GM23338 (cell line): Measurements from ENCODE around the gene PCSK2. TPM values are rescaled to one million over a fixed set of nuclear protein-coding genes. Genes with fewer than 3 reads are reported as not detected.

Experiments used
- ATAC-seq: fragments of 200-7000 bp; cut with Tn5 transposase; 3 replicates; pipeline ENCODE4 v1.9.1; 2020
- DNase-seq: peaks from one replicate; pipeline ENCODE4 v3.0.0-alpha.2; 2015; ENCODE audit warnings: low spot score
- H2AFZ ChIP-seq: fragments of 200-600 bp; sonication (generic); 2 replicates; pipeline ENCODE4 v1.8.0; 2016; ENCODE audit warnings: antibody characterized with exemption, mild to moderate bottlenecking, moderate library complexity
- H3F3A ChIP-seq: fragments of 200-600 bp; sonication (generic); replicated peaks from 2 replicates; pipeline ENCODE4 v1.8.0; 2017; ENCODE audit warnings: antibody characterized with exemption, mixed run types, low read depth
- H3K27ac ChIP-seq: fragments of 200-600 bp; sonication (generic); 2 replicates; pipeline ENCODE4 v1.6.1; 2016; ENCODE audit warnings: low read depth
- H3K27me3 ChIP-seq: fragments of 200-600 bp; sonication (generic); 2 replicates; pipeline ENCODE4 v1.8.0; 2016; ENCODE audit warnings: mild to moderate bottlenecking, mixed run types, moderate library complexity; ENCODE audit not compliant: insufficient read depth
- H3K36me3 ChIP-seq: fragments of 200-600 bp; sonication (generic); 2 replicates; pipeline ENCODE4 v1.8.0; 2016; ENCODE audit warnings: mild to moderate bottlenecking; ENCODE audit not compliant: insufficient read depth
- H3K4me1 ChIP-seq: fragments of 200-600 bp; sonication (generic); 2 replicates; pipeline ENCODE4 v1.8.0; 2016; ENCODE audit warnings: mild to moderate bottlenecking, moderate library complexity; ENCODE audit not compliant: insufficient read depth
- H3K4me2 ChIP-seq: fragments of 200-600 bp; sonication (generic); 2 replicates; pipeline ENCODE4 v1.7.1; 2017; ENCODE audit warnings: mixed run types
- H3K4me3 ChIP-seq: fragments of 200-600 bp; sonication (generic); 2 replicates; pipeline ENCODE4 v1.6.1; 2016; ENCODE audit warnings: mixed run types
- H3K79me2 ChIP-seq: fragments of 200-600 bp; sonication (generic); replicated peaks from 2 replicates; pipeline ENCODE4 v1.8.0; 2017; ENCODE audit warnings: mild to moderate bottlenecking; ENCODE audit not compliant: insufficient read depth
- H3K9me2 ChIP-seq: fragments of 200-600 bp; sonication (generic); 2 replicates; pipeline ENCODE4 v1.8.0; 2017; ENCODE audit not compliant: insufficient read depth
- H4K20me1 ChIP-seq: fragments of 200-600 bp; sonication (generic); replicated peaks from 2 replicates; pipeline ENCODE4 v1.8.0; 2017; ENCODE audit warnings: mild to moderate bottlenecking; ENCODE audit not compliant: insufficient read depth
- H3K27ac Mint-ChIP-seq: 2 replicates; pipeline ENCODE4 v1.8.0; 2020; ENCODE audit warnings: inconsistent platforms, mild to moderate bottlenecking, moderate library complexity, mixed read lengths
- H3K27me3 Mint-ChIP-seq: 3 replicates; pipeline ENCODE4 v1.8.0; 2022; ENCODE audit warnings: low read depth, mild to moderate bottlenecking, moderate library complexity, mixed read lengths, inconsistent platforms; ENCODE audit not compliant: insufficient read depth, poor library complexity
- H3K36me3 Mint-ChIP-seq: 3 replicates; pipeline ENCODE4 v1.8.0; 2021; ENCODE audit warnings: low read depth, mild to moderate bottlenecking, inconsistent platforms, moderate library complexity, mixed read lengths
- H3K4me1 Mint-ChIP-seq: 3 replicates; pipeline ENCODE4 v1.8.0; 2020; ENCODE audit warnings: mild to moderate bottlenecking, inconsistent platforms, mixed read lengths
- H3K4me3 Mint-ChIP-seq: 3 replicates; pipeline ENCODE4 v1.8.0; 2021; ENCODE audit warnings: moderate library complexity, mild to moderate bottlenecking, inconsistent platforms, mixed read lengths
- H3K9me3 Mint-ChIP-seq: 3 replicates; pipeline ENCODE4 v1.8.0; 2020; ENCODE audit warnings: moderate library complexity, mild to moderate bottlenecking, inconsistent platforms, mixed read lengths
- CREB1 ChIP-seq: fragments of 250-450 bp; sonication (Bioruptor Pico); IDR thresholded peaks from 2 replicates; pipeline ENCODE4 v1.5.0; 2020; ENCODE audit warnings: low read depth, mild to moderate bottlenecking, moderate library complexity
- EZH2 ChIP-seq: fragments of 200-600 bp; sonication (generic); IDR thresholded peaks from one replicate; pipeline ENCODE4 v1.8.0; 2017; ENCODE audit warnings: antibody characterized with exemption, mild to moderate bottlenecking, low read depth; ENCODE audit not compliant: unreplicated experiment
- EZH2phosphoT487 ChIP-seq: fragments of 200-600 bp; sonication (generic); IDR thresholded peaks from one replicate; pipeline ENCODE4 v1.8.1; 2018; ENCODE audit warnings: antibody characterized with exemption; ENCODE audit not compliant: unreplicated experiment
- JUNB ChIP-seq: IDR thresholded peaks from one replicate; pipeline ENCODE4 v1.6.1; 2016; ENCODE audit warnings: antibody characterized with exemption; ENCODE audit not compliant: unreplicated experiment
- NANOG ChIP-seq: IDR thresholded peaks from 2 replicates; pipeline ENCODE4 v1.6.1; 2016; ENCODE audit warnings: antibody characterized with exemption, borderline replicate concordance
- POLR2AphosphoS5 ChIP-seq: IDR thresholded peaks from 2 replicates; pipeline ENCODE4 v1.6.1; 2016; ENCODE audit warnings: antibody characterized with exemption, low read depth
- STAT1 ChIP-seq: IDR thresholded peaks from one replicate; pipeline ENCODE4 v1.6.1; 2016; ENCODE audit warnings: antibody characterized with exemption; ENCODE audit not compliant: unreplicated experiment
- ZNF114 ChIP-seq: fragments of 250-450 bp; sonication (Bioruptor Pico); IDR thresholded peaks from 2 replicates; pipeline ENCODE4 v1.5.0; 2020; ENCODE audit warnings: mild to moderate bottlenecking, moderate library complexity
- ZNF331 ChIP-seq: fragments of 250-450 bp; sonication (Bioruptor Pico); IDR thresholded peaks from 2 replicates; pipeline ENCODE4 v1.5.0; 2020; ENCODE audit warnings: low read depth, mild to moderate bottlenecking, moderate library complexity
- polyA plus RNA-seq: library from polyadenylated mRNA; unstranded; fragments of >200 nt; fragmentation: Nextera tagmentation; extraction: Ambion mirVana; gene quantifications from 2 replicates; pipeline ENCODE4 v1.2.1, GENCODE V29; 2016
- total RNA-seq: library from RNA; depleted of rRNA; stranded (reverse); fragments of >200 nt; shearing (Covaris generic); gene quantifications from 2 replicates; pipeline ENCODE4 v1.2.3, GENCODE V29; 2014
- TF ChIP-seq, protein P1 (sequence below): fragments of 250-450 bp; sonication (Bioruptor Pico); IDR thresholded peaks from 2 replicates; pipeline ENCODE4 v1.5.0; 2020; ENCODE audit warnings: mild to moderate bottlenecking, moderate library complexity
- TF ChIP-seq, protein P2 (sequence below): IDR thresholded peaks from one replicate; pipeline ENCODE4 v1.6.1; 2018; ENCODE audit warnings: antibody characterized with exemption; ENCODE audit not compliant: unreplicated experiment
- TF ChIP-seq, protein P3 (sequence below): IDR thresholded peaks from 2 replicates; pipeline ENCODE4 v1.6.1; 2016; ENCODE audit warnings: antibody characterized with exemption
- TF ChIP-seq, protein P4 (sequence below), 2 experiments: fragments of 200-600 bp in 1 of 2; sonication (generic) in 1 of 2; conservative IDR thresholded peaks; 2 replicates each; pipeline versions ENCODE4 v1.5.1 to v1.6.1; 2016 to 2017; ENCODE audit warnings: antibody characterized with exemption in 2 of 2, low read depth in 2 of 2, mild to moderate bottlenecking in 2 of 2, moderate library complexity in 1 of 2

Gene PCSK2
- total and polyA plus RNA-seq, 2 experiments from 2014 or later: 0.37 to 1.1 TPM

DNA sequence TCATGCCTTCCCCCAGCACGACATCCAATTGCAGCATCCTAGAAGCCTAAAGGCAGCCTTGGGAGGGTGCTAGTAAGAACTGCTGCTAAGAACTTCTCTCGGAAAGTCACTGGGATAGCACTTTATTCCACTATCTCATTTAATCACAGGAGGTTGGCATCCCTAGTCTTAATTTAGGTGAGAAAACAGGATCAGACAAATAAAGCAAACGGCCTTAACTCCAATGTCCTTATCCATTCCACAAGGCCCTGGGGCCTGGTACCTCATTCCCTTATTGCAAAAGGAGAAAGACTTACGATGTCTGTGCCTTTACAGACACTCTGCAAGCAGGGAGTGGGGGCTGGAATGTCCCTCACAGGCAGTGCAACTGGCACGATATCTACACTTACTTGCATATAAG is 243.7 kb downstream of the PCSK2 start:
- H3F3A ChIP-seq: no peaks in the 10 kb centered on the region
- Mint-ChIP-seq H3K4me3 (no peak overlapping the region), H3K36me3 (no peaks in the 10 kb centered on the region), H3K9me3 (no peaks in the 10 kb centered on the region), H3K27ac (no peak overlapping the region), H3K4me1 (peaks cover 3% of the 10 kb centered on the region; the same call in 2 of the 3 replicates), H3K27me3 (peaks cover 4% of the 10 kb centered on the region)
- H2AFZ ChIP-seq: no peak overlapping the region
- H3K4me1 ChIP-seq: no peaks in the 10 kb centered on the region
- H3K27ac ChIP-seq: no peak overlapping the region
- H3K9me2 ChIP-seq: peaks cover 4% of the 10 kb centered on the region; the same call in 1 of the 2 replicates
- TF ChIP-seq POLR2AphosphoS5 (no peak), STAT1 (no peak), ZNF114 (CRISPR knock-in tag) (no peak), EZH2 (no peak), CREB1 (CRISPR knock-in tag) (no peak), EZH2phosphoT487 (no peak), ZNF331 (CRISPR knock-in tag) (no peak), JUNB (no peak), NANOG (no peak)
- TF ChIP-seq, protein P1, sequence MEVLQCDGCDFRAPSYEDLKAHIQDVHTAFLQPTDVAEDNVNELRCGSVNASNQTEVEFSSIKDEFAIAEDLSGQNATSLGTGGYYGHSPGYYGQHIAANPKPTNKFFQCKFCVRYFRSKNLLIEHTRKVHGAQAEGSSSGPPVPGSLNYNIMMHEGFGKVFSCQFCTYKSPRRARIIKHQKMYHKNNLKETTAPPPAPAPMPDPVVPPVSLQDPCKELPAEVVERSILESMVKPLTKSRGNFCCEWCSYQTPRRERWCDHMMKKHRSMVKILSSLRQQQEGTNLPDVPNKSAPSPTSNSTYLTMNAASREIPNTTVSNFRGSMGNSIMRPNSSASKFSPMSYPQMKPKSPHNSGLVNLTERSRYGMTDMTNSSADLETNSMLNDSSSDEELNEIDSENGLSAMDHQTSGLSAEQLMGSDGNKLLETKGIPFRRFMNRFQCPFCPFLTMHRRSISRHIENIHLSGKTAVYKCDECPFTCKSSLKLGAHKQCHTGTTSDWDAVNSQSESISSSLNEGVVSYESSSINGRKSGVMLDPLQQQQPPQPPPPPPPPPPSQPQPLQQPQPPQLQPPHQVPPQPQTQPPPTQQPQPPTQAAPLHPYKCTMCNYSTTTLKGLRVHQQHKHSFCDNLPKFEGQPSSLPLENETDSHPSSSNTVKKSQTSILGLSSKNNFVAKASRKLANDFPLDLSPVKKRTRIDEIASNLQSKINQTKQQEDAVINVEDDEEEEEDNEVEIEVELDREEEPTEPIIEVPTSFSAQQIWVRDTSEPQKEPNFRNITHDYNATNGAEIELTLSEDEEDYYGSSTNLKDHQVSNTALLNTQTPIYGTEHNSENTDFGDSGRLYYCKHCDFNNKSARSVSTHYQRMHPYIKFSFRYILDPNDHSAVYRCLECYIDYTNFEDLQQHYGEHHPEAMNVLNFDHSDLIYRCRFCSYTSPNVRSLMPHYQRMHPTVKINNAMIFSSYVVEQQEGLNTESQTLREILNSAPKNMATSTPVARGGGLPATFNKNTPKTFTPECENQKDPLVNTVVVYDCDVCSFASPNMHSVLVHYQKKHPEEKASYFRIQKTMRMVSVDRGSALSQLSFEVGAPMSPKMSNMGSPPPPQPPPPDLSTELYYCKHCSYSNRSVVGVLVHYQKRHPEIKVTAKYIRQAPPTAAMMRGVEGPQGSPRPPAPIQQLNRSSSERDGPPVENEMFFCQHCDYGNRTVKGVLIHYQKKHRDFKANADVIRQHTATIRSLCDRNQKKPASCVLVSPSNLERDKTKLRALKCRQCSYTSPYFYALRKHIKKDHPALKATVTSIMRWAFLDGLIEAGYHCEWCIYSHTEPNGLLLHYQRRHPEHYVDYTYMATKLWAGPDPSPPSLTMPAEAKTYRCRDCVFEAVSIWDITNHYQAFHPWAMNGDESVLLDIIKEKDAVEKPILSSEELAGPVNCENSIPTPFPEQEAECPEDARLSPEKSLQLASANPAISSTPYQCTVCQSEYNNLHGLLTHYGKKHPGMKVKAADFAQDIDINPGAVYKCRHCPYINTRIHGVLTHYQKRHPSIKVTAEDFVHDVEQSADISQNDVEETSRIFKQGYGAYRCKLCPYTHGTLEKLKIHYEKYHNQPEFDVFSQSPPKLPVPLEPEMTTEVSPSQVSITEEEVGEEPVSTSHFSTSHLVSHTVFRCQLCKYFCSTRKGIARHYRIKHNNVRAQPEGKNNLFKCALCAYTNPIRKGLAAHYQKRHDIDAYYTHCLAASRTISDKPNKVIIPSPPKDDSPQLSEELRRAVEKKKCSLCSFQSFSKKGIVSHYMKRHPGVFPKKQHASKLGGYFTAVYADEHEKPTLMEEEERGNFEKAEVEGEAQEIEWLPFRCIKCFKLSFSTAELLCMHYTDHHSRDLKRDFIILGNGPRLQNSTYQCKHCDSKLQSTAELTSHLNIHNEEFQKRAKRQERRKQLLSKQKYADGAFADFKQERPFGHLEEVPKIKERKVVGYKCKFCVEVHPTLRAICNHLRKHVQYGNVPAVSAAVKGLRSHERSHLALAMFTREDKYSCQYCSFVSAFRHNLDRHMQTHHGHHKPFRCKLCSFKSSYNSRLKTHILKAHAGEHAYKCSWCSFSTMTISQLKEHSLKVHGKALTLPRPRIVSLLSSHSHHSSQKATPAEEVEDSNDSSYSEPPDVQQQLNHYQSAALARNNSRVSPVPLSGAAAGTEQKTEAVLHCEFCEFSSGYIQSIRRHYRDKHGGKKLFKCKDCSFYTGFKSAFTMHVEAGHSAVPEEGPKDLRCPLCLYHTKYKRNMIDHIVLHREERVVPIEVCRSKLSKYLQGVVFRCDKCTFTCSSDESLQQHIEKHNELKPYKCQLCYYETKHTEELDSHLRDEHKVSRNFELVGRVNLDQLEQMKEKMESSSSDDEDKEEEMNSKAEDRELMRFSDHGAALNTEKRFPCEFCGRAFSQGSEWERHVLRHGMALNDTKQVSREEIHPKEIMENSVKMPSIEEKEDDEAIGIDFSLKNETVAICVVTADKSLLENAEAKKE (CRISPR knock-in tag): no peak
- TF ChIP-seq, protein P2, sequence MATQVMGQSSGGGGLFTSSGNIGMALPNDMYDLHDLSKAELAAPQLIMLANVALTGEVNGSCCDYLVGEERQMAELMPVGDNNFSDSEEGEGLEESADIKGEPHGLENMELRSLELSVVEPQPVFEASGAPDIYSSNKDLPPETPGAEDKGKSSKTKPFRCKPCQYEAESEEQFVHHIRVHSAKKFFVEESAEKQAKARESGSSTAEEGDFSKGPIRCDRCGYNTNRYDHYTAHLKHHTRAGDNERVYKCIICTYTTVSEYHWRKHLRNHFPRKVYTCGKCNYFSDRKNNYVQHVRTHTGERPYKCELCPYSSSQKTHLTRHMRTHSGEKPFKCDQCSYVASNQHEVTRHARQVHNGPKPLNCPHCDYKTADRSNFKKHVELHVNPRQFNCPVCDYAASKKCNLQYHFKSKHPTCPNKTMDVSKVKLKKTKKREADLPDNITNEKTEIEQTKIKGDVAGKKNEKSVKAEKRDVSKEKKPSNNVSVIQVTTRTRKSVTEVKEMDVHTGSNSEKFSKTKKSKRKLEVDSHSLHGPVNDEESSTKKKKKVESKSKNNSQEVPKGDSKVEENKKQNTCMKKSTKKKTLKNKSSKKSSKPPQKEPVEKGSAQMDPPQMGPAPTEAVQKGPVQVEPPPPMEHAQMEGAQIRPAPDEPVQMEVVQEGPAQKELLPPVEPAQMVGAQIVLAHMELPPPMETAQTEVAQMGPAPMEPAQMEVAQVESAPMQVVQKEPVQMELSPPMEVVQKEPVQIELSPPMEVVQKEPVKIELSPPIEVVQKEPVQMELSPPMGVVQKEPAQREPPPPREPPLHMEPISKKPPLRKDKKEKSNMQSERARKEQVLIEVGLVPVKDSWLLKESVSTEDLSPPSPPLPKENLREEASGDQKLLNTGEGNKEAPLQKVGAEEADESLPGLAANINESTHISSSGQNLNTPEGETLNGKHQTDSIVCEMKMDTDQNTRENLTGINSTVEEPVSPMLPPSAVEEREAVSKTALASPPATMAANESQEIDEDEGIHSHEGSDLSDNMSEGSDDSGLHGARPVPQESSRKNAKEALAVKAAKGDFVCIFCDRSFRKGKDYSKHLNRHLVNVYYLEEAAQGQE: no peak
- TF ChIP-seq, protein P3, sequence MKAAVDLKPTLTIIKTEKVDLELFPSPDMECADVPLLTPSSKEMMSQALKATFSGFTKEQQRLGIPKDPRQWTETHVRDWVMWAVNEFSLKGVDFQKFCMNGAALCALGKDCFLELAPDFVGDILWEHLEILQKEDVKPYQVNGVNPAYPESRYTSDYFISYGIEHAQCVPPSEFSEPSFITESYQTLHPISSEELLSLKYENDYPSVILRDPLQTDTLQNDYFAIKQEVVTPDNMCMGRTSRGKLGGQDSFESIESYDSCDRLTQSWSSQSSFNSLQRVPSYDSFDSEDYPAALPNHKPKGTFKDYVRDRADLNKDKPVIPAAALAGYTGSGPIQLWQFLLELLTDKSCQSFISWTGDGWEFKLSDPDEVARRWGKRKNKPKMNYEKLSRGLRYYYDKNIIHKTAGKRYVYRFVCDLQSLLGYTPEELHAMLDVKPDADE: no peak
- TF ChIP-seq, protein P4, sequence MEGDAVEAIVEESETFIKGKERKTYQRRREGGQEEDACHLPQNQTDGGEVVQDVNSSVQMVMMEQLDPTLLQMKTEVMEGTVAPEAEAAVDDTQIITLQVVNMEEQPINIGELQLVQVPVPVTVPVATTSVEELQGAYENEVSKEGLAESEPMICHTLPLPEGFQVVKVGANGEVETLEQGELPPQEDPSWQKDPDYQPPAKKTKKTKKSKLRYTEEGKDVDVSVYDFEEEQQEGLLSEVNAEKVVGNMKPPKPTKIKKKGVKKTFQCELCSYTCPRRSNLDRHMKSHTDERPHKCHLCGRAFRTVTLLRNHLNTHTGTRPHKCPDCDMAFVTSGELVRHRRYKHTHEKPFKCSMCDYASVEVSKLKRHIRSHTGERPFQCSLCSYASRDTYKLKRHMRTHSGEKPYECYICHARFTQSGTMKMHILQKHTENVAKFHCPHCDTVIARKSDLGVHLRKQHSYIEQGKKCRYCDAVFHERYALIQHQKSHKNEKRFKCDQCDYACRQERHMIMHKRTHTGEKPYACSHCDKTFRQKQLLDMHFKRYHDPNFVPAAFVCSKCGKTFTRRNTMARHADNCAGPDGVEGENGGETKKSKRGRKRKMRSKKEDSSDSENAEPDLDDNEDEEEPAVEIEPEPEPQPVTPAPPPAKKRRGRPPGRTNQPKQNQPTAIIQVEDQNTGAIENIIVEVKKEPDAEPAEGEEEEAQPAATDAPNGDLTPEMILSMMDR (conservative IDR thresholded peaks at IDR 0.05; ENCODE audit: low read depth in 2 of 2): no peak
- no peak overlapping the region for H3K4me3 ChIP-seq
- no peak for DNase-seq
- ATAC-seq: no peak
- no peaks in the 10 kb centered on the region for H3K79me2 ChIP-seq
- H3K4me2 ChIP-seq: no peak overlapping the region
- no peaks in the 10 kb centered on the region for H3K27me3 ChIP-seq
- H4K20me1 ChIP-seq: no peaks in the 10 kb centered on the region
- H3K36me3 ChIP-seq: no peaks in the 10 kb centered on the region
